ENCODE results near the gene LIMCH1.
"Not testable (repeated sequence)": the region's sequence is repeated elsewhere in the genome, so short reads cannot be mapped to it uniquely, and the experiment has no call there.

- TF ChIP-seq, protein P1, sequence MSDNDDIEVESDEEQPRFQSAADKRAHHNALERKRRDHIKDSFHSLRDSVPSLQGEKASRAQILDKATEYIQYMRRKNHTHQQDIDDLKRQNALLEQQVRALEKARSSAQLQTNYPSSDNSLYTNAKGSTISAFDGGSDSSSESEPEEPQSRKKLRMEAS (IDR thresholded peaks at IDR 0.05; ENCODE audit: low read depth, low read length): not testable (repeated sequence)
- TF ChIP-seq CTCF (IDR thresholded peaks at IDR 0.05; ENCODE audit: low read depth, low read length); POLR2A (IDR thresholded peaks at IDR 0.05; ENCODE audit: extremely low read depth, insufficient read length): not testable (repeated sequence)
Observed at GRCh38 chr4:41737491-41737890, 199.5 kb downstream of the LIMCH1 start.

All from NB4 (cell line).